GM18873 (cell line): ENCODE data around the gene SLA2.
"Not testable (repeated sequence)": the region's sequence is repeated elsewhere in the genome, so short reads cannot be mapped to it uniquely, and the experiment has no call there.

ENCODE experiments used
- ATAC-seq: cut with Tn5 transposase; IDR thresholded peaks from one replicate; pipeline ENCODE4 v1.9.1; 2021; ENCODE audit warnings: mild to moderate bottlenecking, moderate library complexity, moderate number of reproducible peaks; ENCODE audit not compliant: unreplicated experiment, low FRiP score

Gene SLA2

GRCh38 chr20:36645998-36646397 lies at the start of gene SLA2:
SLA2 (minus strand) TSS chr20:36646196; CDS start chr20:36641335, 4,861 bp downstream.
- no peak for ATAC-seq

- not testable (repeated sequence) for ATAC-seq
Observed at GRCh38 chr20:36695467-36695866, 49.5 kb upstream of the SLA2 start.

- no peak for ATAC-seq
Observed at GRCh38 chr20:36688630-36689029, 42.6 kb upstream of the SLA2 start.

- ATAC-seq = no peak
Observed at GRCh38 chr20:36687850-36688249, 41.9 kb upstream of the SLA2 start.

- no peak for ATAC-seq
Observed at GRCh38 chr20:36686944-36687343, 40.9 kb upstream of the SLA2 start.

GRCh38 chr20:36686504-36686903 lies 40.5 kb upstream of the SLA2 start:
- ATAC-seq = no peak

GRCh38 chr20:36684747-36685146 lies 38.8 kb upstream of the SLA2 start:
- no peak for ATAC-seq

- ATAC-seq = no peak
Observed at GRCh38 chr20:36682311-36682710, 36.3 kb upstream of the SLA2 start.

GRCh38 chr20:36677422-36677771 lies 31.4 kb upstream of the SLA2 start:
- no peak for ATAC-seq

GRCh38 chr20:36676701-36677421 lies 30.9 kb upstream of the SLA2 start:
- no peak for ATAC-seq

- ATAC-seq = not testable (repeated sequence)
Observed at GRCh38 chr20:36675545-36675944, 29.5 kb upstream of the SLA2 start.

- ATAC-seq = no peak
Observed at GRCh38 chr20:36672991-36673390, 27.0 kb upstream of the SLA2 start.

- no peak for ATAC-seq
Observed at GRCh38 chr20:36670665-36671357, 24.8 kb upstream of the SLA2 start.

GRCh38 chr20:36666181-36666740 lies 20.3 kb upstream of the SLA2 start:
- ATAC-seq = no peak

GRCh38 chr20:36663031-36663430 lies 17.0 kb upstream of the SLA2 start:
- no peak for ATAC-seq

- no peak for ATAC-seq
Observed at GRCh38 chr20:36658300-36658699, 12.3 kb upstream of the SLA2 start.

GRCh38 chr20:36656733-36657132 lies 10.7 kb upstream of the SLA2 start:
- no peak for ATAC-seq

GRCh38 chr20:36655004-36655403 lies 9.0 kb upstream of the SLA2 start:
- no peak for ATAC-seq

- ATAC-seq = no peak
Observed at GRCh38 chr20:36654506-36654905, 8.5 kb upstream of the SLA2 start.

GRCh38 chr20:36653456-36653855 lies 7.5 kb upstream of the SLA2 start:
- ATAC-seq = no peak

GRCh38 chr20:36647196-36648121 lies 1.5 kb upstream of the SLA2 start:
- no peak for ATAC-seq
